Fibroblast of lung (primary cell): ENCODE data around the gene CADPS.

Experiments used
- EZH2 ChIP-seq: IDR thresholded peaks from 2 replicates; pipeline ENCODE4 v1.5.1; 2012; ENCODE audit warnings: low read length, control low read depth, mild to moderate bottlenecking; ENCODE audit errors: missing control alignments
- TF ChIP-seq, protein P1 (sequence below), 2 donors: IDR thresholded peaks in 1 of 2; conservative IDR thresholded peaks in 1 of 2; 1 replicate in 1 of 2; 2 replicates in 1 of 2; pipeline ENCODE4 v1.5.1; 2011 to 2012; ENCODE audit warnings: low read length in 2 of 2, control low read depth in 1 of 2, inconsistent platforms in 1 of 2, low read depth in 1 of 2, mild to moderate bottlenecking in 1 of 2

DNA sequence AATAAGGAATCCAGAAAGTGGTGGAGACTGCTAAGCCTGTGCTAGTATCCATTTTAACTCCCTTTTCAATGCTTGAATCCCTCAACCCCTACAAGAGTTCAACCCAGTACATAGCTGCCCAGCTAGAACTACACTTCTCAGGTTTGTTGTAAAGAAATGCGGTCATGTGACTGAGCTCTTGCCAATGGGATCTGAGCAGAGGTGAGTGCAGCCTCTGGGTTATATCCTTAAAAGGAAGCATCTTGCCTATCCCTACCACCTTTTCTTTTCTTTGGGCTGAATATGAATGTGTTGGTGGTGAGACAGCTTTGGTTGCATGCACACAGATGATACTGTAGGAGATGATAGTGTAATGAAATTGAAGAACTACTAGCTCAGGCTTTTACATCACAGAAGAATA lies 139.7 kb downstream of the CADPS start:
- TF ChIP-seq, protein P1, sequence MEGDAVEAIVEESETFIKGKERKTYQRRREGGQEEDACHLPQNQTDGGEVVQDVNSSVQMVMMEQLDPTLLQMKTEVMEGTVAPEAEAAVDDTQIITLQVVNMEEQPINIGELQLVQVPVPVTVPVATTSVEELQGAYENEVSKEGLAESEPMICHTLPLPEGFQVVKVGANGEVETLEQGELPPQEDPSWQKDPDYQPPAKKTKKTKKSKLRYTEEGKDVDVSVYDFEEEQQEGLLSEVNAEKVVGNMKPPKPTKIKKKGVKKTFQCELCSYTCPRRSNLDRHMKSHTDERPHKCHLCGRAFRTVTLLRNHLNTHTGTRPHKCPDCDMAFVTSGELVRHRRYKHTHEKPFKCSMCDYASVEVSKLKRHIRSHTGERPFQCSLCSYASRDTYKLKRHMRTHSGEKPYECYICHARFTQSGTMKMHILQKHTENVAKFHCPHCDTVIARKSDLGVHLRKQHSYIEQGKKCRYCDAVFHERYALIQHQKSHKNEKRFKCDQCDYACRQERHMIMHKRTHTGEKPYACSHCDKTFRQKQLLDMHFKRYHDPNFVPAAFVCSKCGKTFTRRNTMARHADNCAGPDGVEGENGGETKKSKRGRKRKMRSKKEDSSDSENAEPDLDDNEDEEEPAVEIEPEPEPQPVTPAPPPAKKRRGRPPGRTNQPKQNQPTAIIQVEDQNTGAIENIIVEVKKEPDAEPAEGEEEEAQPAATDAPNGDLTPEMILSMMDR (conservative IDR thresholded peaks at IDR 0.05 in 1 of 2, IDR thresholded peaks at IDR 0.05 in 1 of 2; ENCODE audit: low read depth in 1 of 2, low read length in 2 of 2): no peak
- TF ChIP-seq EZH2: no peak
